Keratinocyte (primary cell): Measurements from ENCODE around the gene ZFYVE1.

Source experiments
- CTCF ChIP-seq, 3 experiments: IDR thresholded peaks in 1 of 3; conservative IDR thresholded peaks in 1 of 3; optimal IDR thresholded peaks in 1 of 3; 2 replicates in 2 of 3; 3 replicates in 1 of 3; pipeline versions ENCODE3 to v1.5.1; 2011; ENCODE audit warnings: low read length in 3 of 3, mild to moderate bottlenecking in 3 of 3, moderate library complexity in 2 of 3, control low read depth in 1 of 3, inconsistent platforms in 1 of 3; ENCODE audit not compliant: insufficient read depth in 2 of 3; ENCODE audit errors: extremely low read depth in 1 of 3
- EZH2 ChIP-seq: IDR thresholded peaks from one replicate; pipeline ENCODE4 v1.6.1; 2012; ENCODE audit warnings: inconsistent platforms, mild to moderate bottlenecking, low read length, moderate library complexity

- TF ChIP-seq CTCF (optimal IDR thresholded peaks at IDR 0.05 in 1 of 3, IDR thresholded peaks at IDR 0.05 in 1 of 3, conservative IDR thresholded peaks at IDR 0.05 in 1 of 3; ENCODE audit: extremely low read depth in 1 of 3, insufficient read depth in 2 of 3, low read length in 3 of 3), result no peak
- no peak for TF ChIP-seq EZH2
These were observed 69.7 kb downstream of the ZFYVE1 start for GRCh38 chr14:72957213-72957612.
